Gastrocnemius medialis (tissue), 4 donors: ENCODE measurements around the gene SPRN.

ENCODE experiments used
- POLR2A ChIP-seq, 2 donors: fragments of 450-650 bp; IDR thresholded peaks; one replicate each; pipeline ENCODE4 v1.6.1; 2017; ENCODE audit warnings: antibody characterized with exemption in 2 of 2, mild to moderate bottlenecking in 2 of 2, moderate library complexity in 2 of 2
- TF ChIP-seq, protein P1 (sequence below), 5 experiments: fragments of 450-650 bp in 3 of 5; fragments of 200-600 bp in 2 of 5; sonication (generic) in 2 of 5; IDR thresholded peaks in 4 of 5; conservative IDR thresholded peaks in 1 of 5; 1 replicate in 4 of 5; 2 replicates in 1 of 5; pipeline ENCODE4 v1.5.1; 2016 to 2019; ENCODE audit warnings: antibody characterized with exemption in 5 of 5, mild to moderate bottlenecking in 3 of 5, moderate library complexity in 3 of 5

DNA sequence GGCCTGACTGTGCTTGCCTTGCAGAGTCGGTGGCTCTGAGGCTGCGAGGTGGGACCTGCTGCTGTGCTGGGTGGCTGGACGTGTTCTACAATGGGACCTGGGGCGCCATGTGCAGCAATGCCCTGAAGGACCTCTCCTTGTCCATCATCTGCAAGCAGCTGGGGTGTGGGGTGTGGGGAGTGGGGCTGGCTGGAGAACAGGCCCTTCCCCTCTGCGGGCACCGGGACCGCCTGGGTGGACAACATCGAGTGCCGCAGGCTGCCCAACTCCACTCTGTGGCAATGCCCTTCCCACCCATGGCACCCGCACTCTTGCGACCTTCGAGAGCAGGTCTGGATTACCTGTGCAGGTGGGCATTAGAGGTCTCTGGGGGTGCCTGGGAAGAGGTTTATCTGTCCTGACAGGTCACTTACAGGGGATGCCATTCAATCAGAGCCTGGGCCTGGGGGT, 40.2 kb upstream of the SPRN start:
- TF ChIP-seq, protein P1, sequence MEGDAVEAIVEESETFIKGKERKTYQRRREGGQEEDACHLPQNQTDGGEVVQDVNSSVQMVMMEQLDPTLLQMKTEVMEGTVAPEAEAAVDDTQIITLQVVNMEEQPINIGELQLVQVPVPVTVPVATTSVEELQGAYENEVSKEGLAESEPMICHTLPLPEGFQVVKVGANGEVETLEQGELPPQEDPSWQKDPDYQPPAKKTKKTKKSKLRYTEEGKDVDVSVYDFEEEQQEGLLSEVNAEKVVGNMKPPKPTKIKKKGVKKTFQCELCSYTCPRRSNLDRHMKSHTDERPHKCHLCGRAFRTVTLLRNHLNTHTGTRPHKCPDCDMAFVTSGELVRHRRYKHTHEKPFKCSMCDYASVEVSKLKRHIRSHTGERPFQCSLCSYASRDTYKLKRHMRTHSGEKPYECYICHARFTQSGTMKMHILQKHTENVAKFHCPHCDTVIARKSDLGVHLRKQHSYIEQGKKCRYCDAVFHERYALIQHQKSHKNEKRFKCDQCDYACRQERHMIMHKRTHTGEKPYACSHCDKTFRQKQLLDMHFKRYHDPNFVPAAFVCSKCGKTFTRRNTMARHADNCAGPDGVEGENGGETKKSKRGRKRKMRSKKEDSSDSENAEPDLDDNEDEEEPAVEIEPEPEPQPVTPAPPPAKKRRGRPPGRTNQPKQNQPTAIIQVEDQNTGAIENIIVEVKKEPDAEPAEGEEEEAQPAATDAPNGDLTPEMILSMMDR (IDR thresholded peaks at IDR 0.05 in 4 of 5, conservative IDR thresholded peaks at IDR 0.05 in 1 of 5) = no peak
- no peak for TF ChIP-seq POLR2A (IDR thresholded peaks at IDR 0.05)
